Brain pericyte (primary cell): Measurements from ENCODE around the gene SENP8.

Source experiments
- DNase-seq: peaks from one replicate; pipeline ENCODE4 v3.0.0-alpha.2; 2012; ENCODE audit warnings: low read depth, low spot score

The SENP8 gene

DNA sequence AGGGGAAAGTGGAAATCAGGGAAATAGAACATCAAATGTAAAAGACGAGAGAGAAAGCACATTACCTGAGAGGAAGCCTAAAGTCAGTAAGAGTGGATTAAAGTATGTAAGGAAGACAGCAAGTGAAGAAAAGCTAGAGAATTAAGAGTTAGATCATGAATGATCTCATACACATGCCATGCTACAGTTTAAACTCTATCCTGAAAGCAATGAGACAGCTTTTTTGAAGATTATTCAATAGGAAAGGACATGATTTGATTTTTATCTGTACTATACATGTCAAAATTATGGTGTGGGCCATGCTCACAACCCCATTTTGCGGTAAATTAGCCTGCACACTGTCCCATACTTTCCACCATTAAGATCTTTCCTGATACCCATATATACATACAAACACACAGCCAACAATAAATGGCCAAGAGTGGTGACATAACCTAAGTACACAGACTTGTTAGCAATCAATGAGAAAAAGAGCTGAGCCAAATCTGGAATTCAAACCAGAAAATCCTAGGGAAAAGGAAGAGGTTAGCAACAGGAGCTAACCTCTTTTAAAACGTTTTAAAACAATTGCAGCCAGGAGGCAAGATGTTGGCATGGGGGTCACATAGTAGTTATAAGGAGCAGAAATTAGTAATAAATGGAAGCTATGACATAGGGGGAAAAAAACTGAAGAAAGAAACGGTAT is 4.7 kb upstream of the SENP8 start:
- DNase-seq = no peak

DNA sequence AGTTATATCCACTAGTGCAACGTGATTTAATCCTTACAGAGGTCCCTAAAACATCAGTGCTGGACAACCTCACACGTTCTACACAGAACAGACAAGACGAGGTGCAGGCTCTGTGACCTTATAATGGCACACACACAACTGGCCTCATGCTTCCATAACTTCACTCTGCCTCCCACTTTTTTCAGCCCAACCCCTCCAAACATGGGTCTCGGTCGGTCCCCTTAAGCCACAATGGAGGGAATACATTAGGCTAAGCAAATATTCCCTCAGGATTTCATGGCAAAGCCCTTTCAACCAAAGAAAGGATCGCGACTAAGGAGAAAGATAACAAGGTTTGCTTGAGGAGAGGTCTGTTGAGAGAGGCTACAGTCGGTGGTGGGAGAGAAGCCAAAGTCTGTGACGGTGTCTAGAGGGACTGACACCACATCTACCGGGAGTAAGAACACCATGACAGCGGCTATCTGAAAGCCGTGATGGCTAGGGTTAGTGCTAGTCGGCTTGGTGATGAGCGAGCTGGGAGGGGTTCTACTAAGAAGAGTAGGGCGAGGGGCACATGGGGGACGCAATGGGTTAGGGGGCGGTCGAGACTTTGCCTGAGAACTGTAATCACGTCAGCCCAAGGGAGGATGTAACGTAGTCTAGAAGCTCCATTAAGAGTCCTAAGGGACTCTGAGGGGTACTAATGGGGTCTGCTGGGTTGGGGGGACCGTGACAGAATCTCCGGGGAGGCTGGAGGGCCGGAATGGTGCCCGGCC is 1.3 kb upstream of the SENP8 start:
- peak; percentile 6 for DNase-seq

- peak; percentile 58 for DNase-seq
Measured at GRCh38 chr15:72117486-72118016, 652 bp upstream of the SENP8 start.

DNA sequence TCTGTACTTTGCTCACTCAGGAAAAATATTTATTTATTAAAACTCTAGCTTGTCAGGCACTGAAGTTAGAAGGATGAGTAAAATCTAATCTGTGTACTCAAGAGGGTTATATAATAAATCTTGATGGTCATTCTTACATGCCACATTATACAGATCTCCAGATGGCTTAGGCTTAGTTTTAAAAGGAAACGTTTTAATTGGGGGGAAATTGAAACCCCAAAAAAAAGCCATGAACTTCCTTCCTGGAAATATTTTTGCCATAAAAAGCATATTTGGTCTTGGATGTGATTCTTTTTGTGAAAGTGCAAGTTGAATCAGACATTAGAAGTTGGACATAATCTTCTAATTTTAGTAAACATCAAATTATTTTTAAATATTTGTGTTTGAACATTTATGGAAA is 6.0 kb downstream of the SENP8 start:
- no peak for DNase-seq

DNA sequence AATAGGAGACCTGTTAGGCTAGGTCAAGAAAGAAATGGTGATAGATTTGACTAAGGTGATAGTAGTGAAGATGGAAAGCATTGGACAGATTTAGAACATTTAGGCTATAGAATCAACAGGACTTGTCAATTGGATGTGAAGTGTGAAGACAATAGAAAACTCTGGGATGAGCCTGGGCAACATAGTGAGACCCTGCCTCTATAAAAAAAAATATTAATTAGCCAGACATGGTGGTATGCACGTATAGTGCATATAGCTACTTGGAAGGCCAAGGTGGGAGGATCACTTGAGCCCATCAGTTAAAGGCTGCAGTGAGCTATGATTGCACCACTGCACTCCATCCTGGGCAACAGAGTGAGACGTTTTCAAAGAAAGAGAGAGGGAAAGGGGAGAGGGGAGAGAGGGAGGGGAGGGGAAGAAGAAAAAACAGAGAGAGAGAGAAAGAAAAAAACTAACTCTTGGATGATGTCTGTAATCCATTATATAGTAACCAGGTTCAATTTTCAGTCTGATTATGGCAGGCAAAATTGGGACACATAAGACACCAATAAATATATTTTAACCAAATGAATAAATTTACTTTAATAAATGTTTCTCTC is 9.6 kb downstream of the SENP8 start:
- DNase-seq = no peak

DNA sequence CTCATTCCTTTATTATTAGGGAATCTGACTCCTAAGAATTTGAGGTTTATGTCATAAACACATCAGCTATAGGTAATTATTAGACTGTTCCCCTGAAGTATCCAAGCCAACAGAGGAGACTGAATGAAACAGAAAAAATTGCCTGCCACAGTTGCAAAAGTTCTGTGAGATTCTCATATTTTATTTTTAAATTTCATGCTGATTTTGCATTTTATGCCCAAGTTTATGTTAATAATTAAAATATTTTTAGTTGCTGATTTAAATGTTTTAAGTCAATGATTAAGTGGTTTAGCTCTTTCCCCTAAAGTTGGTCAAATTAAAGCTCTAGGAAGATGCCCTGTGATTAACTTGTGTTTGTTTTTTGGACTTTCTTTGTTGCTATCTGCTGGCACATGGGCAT is 10.2 kb downstream of the SENP8 start:
- DNase-seq = no peak

- DNase-seq = no peak
Measured at GRCh38 chr15:72130272-72130671, 12.1 kb downstream of the SENP8 start.

DNA sequence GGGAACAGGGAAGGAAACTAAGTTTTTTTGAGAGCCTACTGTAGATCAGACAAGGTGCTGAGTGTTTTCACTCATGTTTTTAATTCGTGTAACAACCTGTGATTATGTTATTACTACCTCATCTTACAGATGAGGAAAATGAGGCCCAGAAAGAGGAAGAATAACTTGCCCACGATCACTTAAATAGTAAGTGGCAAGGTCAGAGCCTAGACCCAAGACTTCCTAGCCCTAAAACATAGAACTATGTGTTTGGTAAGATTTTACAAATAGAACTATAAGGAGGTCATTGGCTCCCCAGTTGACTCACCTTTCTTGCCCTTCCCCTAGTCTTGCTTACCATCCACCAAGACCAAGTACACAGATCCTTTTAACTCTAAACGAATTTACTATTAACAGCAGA is 13.7 kb downstream of the SENP8 start:
- no peak for DNase-seq

GRCh38 chr15:72133211-72133610 is 15.0 kb downstream of the SENP8 start:
- no peak for DNase-seq

- DNase-seq = no peak
Measured at GRCh38 chr15:72135719-72136118, 17.5 kb downstream of the SENP8 start.

- no peak for DNase-seq
Measured at GRCh38 chr15:72136170-72137051, 18.2 kb downstream of the SENP8 start.

DNA sequence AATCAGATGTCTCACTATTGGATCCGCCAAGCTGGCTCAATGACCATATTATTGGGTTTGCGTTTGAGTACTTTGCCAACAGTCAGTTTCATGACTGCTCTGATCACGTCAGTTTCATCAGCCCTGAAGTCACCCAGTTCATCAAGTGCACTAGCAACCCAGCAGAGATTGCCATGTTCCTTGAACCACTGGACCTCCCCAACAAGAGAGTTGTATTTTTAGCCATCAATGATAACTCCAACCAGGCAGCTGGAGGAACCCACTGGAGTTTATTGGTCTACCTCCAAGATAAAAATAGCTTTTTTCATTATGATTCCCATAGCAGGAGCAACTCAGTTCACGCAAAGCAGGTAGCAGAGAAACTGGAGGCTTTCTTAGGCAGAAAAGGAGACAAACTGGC is 21.5 kb downstream of the SENP8 start:
- DNase-seq = no peak

DNA sequence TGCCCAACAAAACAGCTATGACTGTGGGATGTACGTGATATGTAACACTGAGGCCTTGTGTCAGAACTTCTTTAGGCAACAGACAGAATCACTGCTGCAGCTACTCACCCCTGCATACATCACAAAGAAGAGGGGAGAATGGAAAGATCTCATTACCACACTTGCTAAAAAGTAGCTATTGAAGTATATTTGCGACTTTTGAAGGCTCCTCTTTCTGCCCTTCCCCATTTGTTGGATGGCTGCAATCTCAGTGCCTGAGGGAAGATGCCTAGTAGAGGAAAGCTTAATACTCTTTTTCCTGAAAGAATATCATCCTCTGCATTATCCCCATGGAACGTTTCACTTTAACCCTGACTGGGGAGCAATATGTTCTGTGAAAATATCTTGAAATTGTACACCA is 21.9 kb downstream of the SENP8 start:
- no peak for DNase-seq

- DNase-seq = no peak
Measured at GRCh38 chr15:72141171-72142084, 23.2 kb downstream of the SENP8 start.

- DNase-seq = no peak
Measured at GRCh38 chr15:72146221-72146620, 28.0 kb downstream of the SENP8 start.

DNA sequence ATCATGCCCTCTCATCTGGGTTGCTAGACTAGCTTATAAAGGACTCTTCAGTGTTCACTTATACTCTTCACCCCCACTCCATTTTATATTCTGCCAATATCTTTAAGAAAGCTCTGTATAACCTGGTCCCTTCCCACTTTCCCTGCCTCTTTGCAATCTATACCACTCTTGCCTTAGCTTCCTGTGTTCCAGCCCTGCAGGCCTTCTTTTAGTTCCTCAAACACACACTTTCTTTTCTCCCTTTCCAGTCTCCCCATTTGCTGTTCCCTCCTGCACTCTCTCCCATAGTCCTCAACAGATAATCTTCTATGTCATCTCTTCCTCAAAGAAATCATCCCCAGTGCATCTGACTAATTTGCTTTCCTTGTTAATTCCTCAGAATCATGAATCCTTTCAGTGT is 28.7 kb downstream of the SENP8 start:
- no peak for DNase-seq

- no peak for DNase-seq
Measured at GRCh38 chr15:72147418-72147817, 29.2 kb downstream of the SENP8 start.

DNA sequence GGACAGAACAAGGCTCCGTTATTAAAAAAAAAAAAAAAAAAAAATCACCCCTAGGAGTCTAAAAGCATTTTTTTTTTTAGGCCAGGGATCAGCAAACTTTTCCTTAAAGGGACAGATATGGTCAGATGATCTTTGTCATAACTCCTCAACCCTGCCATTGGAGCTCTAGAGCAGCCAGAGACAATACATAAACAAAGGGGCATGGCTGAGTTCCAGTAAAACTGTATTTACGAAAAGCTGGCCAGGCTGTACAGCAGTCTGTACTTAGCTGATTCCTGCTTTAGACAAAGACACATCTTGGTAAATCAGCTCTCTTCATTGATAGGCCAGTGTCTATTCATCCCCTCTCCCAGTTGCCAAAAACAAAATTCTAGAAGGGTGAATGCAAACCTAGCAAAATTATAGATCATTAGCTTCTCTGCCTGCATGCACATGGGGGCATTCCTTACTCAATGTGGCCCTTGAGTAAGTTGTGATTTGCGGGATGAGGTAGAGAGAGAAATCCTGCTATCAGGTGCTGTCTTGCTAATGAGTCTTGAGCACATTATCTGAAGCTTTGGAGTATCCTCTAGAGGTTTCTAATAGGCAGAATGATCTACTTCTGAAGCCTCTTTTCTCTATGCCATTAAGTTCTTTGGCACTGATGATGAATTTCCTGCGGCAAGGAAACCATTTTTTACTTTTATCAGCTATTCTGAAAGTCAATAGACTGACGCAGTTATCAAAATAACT is 35.2 kb downstream of the SENP8 start:
- DNase-seq = no peak

DNA sequence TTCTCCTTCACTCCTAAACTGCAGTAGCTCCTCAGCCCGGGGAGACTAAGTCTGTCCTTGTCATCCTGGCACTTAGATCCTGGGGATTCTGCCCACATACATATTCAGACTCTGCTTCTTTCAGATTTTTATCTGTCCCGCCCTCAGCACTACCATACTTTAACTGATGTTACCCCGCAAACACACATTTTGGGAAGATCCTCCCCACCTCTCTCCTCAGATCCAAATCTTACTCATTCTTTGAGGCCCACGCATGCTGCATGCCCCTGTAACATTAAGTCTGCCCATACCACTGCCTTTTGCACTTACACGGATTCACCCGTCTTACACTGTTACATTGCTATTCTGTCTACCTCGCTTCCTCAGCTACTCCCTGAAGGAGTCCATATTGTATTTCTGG is 36.1 kb downstream of the SENP8 start:
- DNase-seq = no peak

DNA sequence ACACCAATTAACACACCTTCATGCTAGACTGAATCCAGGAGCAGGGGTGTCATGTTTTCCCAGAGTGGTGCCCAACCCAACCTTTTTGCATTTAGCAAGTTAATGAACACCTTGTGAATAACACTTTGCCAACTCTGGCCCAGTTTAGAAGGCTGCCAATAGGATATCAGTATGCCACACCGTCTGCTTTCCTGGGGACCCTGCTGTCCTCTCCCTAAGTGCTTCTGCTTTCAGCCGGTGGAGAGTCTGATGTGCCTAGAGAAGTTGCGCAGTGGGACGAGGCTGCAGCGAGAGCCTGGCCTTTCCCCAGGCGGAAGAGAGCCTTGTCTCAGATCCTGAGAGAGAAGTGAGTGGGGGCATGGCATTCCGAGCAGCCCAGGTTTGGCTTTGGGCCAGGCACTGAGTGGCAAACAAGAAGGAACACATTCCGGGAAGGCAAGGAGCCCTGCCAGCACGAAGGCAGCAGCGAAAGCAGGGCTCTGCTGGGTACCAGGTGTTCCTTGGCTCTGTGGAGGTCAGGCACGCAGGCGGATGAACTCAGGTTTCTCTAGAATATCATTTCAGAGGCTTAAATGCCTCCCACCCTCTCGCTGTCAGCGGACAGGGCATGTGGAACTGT is 36.9 kb downstream of the SENP8 start:
- no peak for DNase-seq
